ENCODE data around the gene TACC2. TPM values are rescaled to one million over a fixed set of nuclear protein-coding genes. Genes with fewer than 3 reads are reported as not detected.

The TACC2 gene
- total RNA-seq, 6 experiments from 2014 or later: 16.2 to 21.1 (median 18.8) TPM

DNA sequence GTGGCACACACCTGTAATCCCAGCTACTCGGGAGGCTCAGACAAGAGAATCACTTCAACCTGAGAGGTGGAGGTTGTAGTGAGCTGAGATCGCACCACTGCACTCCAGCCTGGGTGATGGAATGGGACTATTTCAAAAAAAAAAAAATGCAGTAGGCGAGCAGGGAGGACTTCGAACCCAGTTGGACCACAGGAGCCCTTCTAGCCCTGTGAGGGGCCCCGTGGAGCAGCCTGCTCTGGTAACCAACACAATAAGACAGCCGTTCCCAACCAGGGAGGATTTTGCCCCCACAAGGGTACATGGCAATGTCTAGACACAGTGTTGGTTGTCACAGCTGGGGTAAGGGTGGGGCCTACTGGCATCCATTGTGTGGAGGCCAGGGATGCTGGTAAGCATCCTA is 218.2 kb downstream of the TACC2 start:
- TF ChIP-seq, protein P1, sequence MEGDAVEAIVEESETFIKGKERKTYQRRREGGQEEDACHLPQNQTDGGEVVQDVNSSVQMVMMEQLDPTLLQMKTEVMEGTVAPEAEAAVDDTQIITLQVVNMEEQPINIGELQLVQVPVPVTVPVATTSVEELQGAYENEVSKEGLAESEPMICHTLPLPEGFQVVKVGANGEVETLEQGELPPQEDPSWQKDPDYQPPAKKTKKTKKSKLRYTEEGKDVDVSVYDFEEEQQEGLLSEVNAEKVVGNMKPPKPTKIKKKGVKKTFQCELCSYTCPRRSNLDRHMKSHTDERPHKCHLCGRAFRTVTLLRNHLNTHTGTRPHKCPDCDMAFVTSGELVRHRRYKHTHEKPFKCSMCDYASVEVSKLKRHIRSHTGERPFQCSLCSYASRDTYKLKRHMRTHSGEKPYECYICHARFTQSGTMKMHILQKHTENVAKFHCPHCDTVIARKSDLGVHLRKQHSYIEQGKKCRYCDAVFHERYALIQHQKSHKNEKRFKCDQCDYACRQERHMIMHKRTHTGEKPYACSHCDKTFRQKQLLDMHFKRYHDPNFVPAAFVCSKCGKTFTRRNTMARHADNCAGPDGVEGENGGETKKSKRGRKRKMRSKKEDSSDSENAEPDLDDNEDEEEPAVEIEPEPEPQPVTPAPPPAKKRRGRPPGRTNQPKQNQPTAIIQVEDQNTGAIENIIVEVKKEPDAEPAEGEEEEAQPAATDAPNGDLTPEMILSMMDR (IDR thresholded peaks at IDR 0.05): no peak
- no peak for TF ChIP-seq POLR2A (IDR thresholded peaks at IDR 0.05)
- no peaks in the 10 kb centered on the region for H3K9me3 ChIP-seq
- no peak for ATAC-seq
- intact Hi-C loops (cut with DNase I): no loop called here
- no peaks in the 10 kb centered on the region for H3K4me1 ChIP-seq
- WGBS (ENCODE audit: insufficient coverage, low coverage, low lambda C conversion rate, missing lambda C conversion rate): 100% methylated on average over 1 of the region's 6 CpGs
- no peaks in the 10 kb centered on the region for H3K27me3 ChIP-seq
- no peak overlapping the region for H3K4me3 ChIP-seq
- peaks cover 0 to 11% (median 5%) of the 10 kb centered on the region in 4 donors for H3K36me3 ChIP-seq
- no peak overlapping the region for H3K27ac ChIP-seq
- no peak for DNase-seq

DNA sequence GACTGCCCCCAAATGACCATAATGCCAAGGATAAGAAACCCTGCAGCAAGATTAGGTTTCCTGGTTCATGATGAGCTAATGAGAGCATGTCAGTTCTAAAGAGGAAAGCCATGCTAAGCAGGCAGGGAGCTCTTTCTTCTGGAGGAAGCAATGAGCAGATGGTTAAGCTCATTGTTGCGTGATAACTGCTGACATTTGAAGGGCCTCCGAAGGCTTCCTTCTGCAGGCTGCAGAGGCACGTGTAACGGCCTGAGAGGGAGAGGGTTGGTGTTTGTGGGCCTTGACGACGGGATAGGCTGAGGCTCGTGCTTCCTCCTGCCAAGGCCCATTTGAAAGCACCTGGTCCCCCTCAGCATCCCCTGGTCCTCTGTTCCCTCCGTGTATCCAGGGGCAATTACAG is 218.6 kb downstream of the TACC2 start:
- DNase-seq (no peak), ATAC-seq (no peak)
- Histone ChIP-seq H3K36me3 (peaks cover 0 to 11% (median 5%) of the 10 kb centered on the region in 4 donors), H3K4me3 (no peak overlapping the region), H3K27me3 (no peaks in the 10 kb centered on the region), H3K27ac (no peak overlapping the region), H3K4me1 (no peaks in the 10 kb centered on the region), H3K9me3 (no peaks in the 10 kb centered on the region)
- intact Hi-C loops (cut with DNase I): no loop called here
- no peak for TF ChIP-seq POLR2A (IDR thresholded peaks at IDR 0.05)
- TF ChIP-seq, protein P1 (IDR thresholded peaks at IDR 0.05): no peak
- 34% methylated on average over 7 of the region's 8 CpGs for WGBS (ENCODE audit: insufficient coverage, low coverage, low lambda C conversion rate, missing lambda C conversion rate)

DNA sequence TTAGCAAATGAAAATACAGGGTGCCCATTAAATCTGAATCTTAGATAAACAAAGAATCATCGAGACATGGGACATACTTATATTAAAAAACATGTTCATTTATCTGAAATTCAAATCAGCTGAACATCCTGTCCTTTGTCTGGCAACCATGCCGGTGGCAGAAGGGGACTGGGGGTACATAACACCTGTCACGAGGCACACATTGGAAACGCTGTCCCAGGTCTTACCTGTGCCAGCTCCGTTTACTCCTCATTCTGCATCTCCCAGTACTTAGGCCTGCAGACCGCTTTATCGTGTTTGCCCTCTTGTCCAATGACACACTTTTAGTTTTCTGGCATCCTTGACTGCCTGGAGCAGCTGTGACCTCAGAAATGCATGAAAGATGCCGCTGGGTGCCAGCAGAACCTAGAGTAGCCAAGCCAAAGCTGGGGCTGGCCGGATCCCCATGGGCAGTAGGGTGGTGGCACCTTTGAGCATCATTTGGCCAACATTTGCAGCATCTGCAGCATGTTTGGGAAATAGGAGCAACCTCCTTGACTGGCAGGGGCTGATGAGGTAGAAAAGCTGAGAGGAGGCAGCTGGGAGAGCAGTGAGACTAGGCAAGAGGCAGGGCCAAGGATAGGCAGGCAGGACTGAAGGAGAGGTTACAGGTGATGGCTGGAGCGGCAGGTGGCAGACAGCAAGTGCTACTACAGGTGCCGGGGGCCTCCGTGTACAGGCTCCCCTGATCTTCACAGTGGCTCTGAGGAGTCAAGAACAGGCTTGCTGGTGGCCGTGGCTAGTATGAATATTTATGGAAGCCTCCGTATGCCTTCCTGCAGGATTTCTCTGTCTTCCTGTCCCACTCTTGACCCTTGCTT is 219.8 kb downstream of the TACC2 start:
- Histone ChIP-seq H3K27me3 (no peaks in the 10 kb centered on the region), H3K9me3 (no peaks in the 10 kb centered on the region), H3K36me3 (peaks cover 0 to 11% (median 5%) of the 10 kb centered on the region in 4 donors), H3K4me1 (no peaks in the 10 kb centered on the region), H3K4me3 (no peak overlapping the region), H3K27ac (no peak overlapping the region)
- intact Hi-C loops (cut with DNase I): no loop called here
- no peak for DNase-seq
- 76% methylated on average over 7 of the region's 14 CpGs for WGBS (ENCODE audit: insufficient coverage, low coverage, low lambda C conversion rate, missing lambda C conversion rate)
- TF ChIP-seq POLR2A (IDR thresholded peaks at IDR 0.05): no peak
- TF ChIP-seq, protein P1 (IDR thresholded peaks at IDR 0.05): no peak
- ATAC-seq: peak in 1 of 4 donors; percentile 16

DNA sequence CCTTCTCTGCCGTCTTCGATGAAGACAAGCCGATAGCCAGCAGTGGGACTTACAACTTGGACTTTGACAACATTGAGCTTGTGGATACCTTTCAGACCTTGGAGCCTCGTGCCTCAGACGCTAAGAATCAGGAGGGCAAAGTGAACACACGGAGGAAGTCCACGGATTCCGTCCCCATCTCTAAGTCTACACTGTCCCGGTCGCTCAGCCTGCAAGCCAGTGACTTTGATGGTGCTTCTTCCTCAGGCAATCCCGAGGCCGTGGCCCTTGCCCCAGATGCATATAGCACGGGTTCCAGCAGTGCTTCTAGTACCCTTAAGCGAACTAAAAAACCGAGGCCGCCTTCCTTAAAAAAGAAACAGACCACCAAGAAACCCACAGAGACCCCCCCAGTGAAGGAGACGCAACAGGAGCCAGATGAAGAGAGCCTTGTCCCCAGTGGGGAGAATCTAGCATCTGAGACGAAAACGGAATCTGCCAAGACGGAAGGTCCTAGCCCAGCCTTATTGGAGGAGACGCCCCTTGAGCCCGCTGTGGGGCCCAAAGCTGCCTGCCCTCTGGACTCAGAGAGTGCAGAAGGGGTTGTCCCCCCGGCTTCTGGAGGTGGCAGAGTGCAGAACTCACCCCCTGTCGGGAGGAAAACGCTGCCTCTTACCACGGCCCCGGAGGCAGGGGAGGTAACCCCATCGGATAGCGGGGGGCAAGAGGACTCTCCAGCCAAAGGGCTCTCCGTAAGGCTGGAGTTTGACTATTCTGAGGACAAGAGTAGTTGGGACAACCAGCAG is 221.7 kb downstream of the TACC2 start:
- DNase-seq: no peak
- no peak for ATAC-seq
- Histone ChIP-seq H3K36me3 (peaks cover 0 to 11% (median 5%) of the 10 kb centered on the region in 4 donors), H3K4me3 (no peak overlapping the region), H3K27me3 (no peaks in the 10 kb centered on the region), H3K4me1 (no peaks in the 10 kb centered on the region), H3K9me3 (no peaks in the 10 kb centered on the region), H3K27ac (no peak overlapping the region)
- intact Hi-C loops (cut with DNase I): no loop called here
- 80% methylated on average over 12 of the region's 30 CpGs for WGBS (ENCODE audit: insufficient coverage, low coverage, low lambda C conversion rate, missing lambda C conversion rate)
- no peak for TF ChIP-seq POLR2A (IDR thresholded peaks at IDR 0.05)
- TF ChIP-seq, protein P1 (IDR thresholded peaks at IDR 0.05): no peak
